NCI-H2107 treated with DMSO at 0.1 percent for 48 hours (cell line): ENCODE data around the gene STK10.

ENCODE experiments used
- DNase-seq: peaks from one replicate; lab custom pipeline; 2025; ENCODE audit not compliant: unreplicated experiment; lab: John Stamatoyannopoulos, UW

STK10 gene

GRCh38 chr5:172144931-172145869 is 42.8 kb downstream of the STK10 start:
- DNase-seq = no peak

GRCh38 chr5:172144291-172144815 is 43.7 kb downstream of the STK10 start:
- no peak for DNase-seq

- no peak for DNase-seq
Observed at GRCh38 chr5:172143875-172144274, 44.1 kb downstream of the STK10 start.

- no peak for DNase-seq
Observed at GRCh38 chr5:172142709-172143215, 45.3 kb downstream of the STK10 start.

GRCh38 chr5:172141949-172142319 is 46.1 kb downstream of the STK10 start:
- DNase-seq = no peak

- no peak for DNase-seq
Observed at GRCh38 chr5:172140866-172141265, 47.2 kb downstream of the STK10 start.

- no peak for DNase-seq
Observed at GRCh38 chr5:172140120-172140519, 47.9 kb downstream of the STK10 start.

- DNase-seq = no peak
Observed at GRCh38 chr5:172137046-172137445, 51.0 kb downstream of the STK10 start.

- DNase-seq = no peak
Observed at GRCh38 chr5:172133359-172134029, 54.5 kb downstream of the STK10 start.

- DNase-seq = no peak
Observed at GRCh38 chr5:172131690-172132089, 56.3 kb downstream of the STK10 start.

- no peak for DNase-seq
Observed at GRCh38 chr5:172129256-172129910, 58.6 kb downstream of the STK10 start.

- DNase-seq = no peak
Observed at GRCh38 chr5:172127581-172127980, 60.4 kb downstream of the STK10 start.

GRCh38 chr5:172123269-172123692 is 64.7 kb downstream of the STK10 start:
- DNase-seq = no peak

- no peak for DNase-seq
Observed at GRCh38 chr5:172119921-172120688, 67.9 kb downstream of the STK10 start.

- no peak for DNase-seq
Observed at GRCh38 chr5:172118891-172119290, 69.1 kb downstream of the STK10 start.

- DNase-seq = no peak
Observed at GRCh38 chr5:172117977-172118701, 69.9 kb downstream of the STK10 start.

- no peak for DNase-seq
Observed at GRCh38 chr5:172115541-172115982, 72.5 kb downstream of the STK10 start.

- DNase-seq = no peak
Observed at GRCh38 chr5:172114875-172115422, 73.1 kb downstream of the STK10 start.

- no peak for DNase-seq
Observed at GRCh38 chr5:172113036-172113435, 75.0 kb downstream of the STK10 start.

GRCh38 chr5:172111852-172112225 is 76.2 kb downstream of the STK10 start:
- no peak for DNase-seq
